D721Med (cell line): ENCODE data around the gene TTPAL.

Source experiments
- DNase-seq: peaks from one replicate; pipeline ENCODE4 v3.0.0; 2011; ENCODE audit warnings: low spot score; ENCODE audit not compliant: insufficient read length
- FAIRE-seq: peaks from 2 replicates; lab custom pipeline; 2011; peaks lifted over from hg19 to GRCh38; lab: Jason Lieb, UNC
- CTCF ChIP-seq: IDR thresholded peaks from 2 replicates; pipeline ENCODE4 v1.5.1; 2012; ENCODE audit warnings: mild to moderate bottlenecking, control low read depth; ENCODE audit not compliant: insufficient read depth; ENCODE audit errors: missing control alignments

TTPAL gene

GRCh38 chr20:44536175-44536574, 60.5 kb downstream of the TTPAL start:
- no peak for FAIRE-seq

GRCh38 chr20:44537993-44538392, 62.3 kb downstream of the TTPAL start:
- no peak for TF ChIP-seq CTCF
- FAIRE-seq: no peak
- DNase-seq: no peak

More at GRCh38 chr20:44536175-44536574, 60.5 kb downstream of the TTPAL start:
- TF ChIP-seq CTCF: no peak
- DNase-seq: no peak

- TF ChIP-seq CTCF: no peak
- FAIRE-seq: no peak
- DNase-seq: no peak
Observed at GRCh38 chr20:44540834-44541233, 65.2 kb downstream of the TTPAL start.

GRCh38 chr20:44541992-44542391, 66.3 kb downstream of the TTPAL start:
- DNase-seq (no peak), FAIRE-seq (no peak)
- TF ChIP-seq CTCF: no peak

- FAIRE-seq (no peak), DNase-seq (no peak)
- TF ChIP-seq CTCF: no peak
Observed at GRCh38 chr20:44542890-44543289, 67.2 kb downstream of the TTPAL start.

GRCh38 chr20:44543358-44543757, 67.7 kb downstream of the TTPAL start:
- FAIRE-seq: no peak
- TF ChIP-seq CTCF: no peak
- no peak for DNase-seq
